Suprapubic skin (tissue), 4 donors: ENCODE measurements around the gene PTPRN2. TPM values are rescaled to one million over a fixed set of nuclear protein-coding genes. Genes with fewer than 3 reads are reported as not detected.

Experiments used
- DNase-seq, 2 donors: peaks; one replicate each; pipeline ENCODE4 v3.0.0-alpha.2; 2019; ENCODE audit warnings: low spot score in 2 of 2
- H3K27ac ChIP-seq: fragments of 200-600 bp; sonication (generic); one replicate; pipeline ENCODE4 v1.5.1; 2019
- H3K27me3 ChIP-seq: fragments of 200-600 bp; sonication (generic); one replicate; pipeline ENCODE4 v1.5.1; 2019
- H3K36me3 ChIP-seq: fragments of 200-600 bp; sonication (generic); one replicate; pipeline ENCODE4 v1.5.1; 2019
- H3K4me1 ChIP-seq: fragments of 200-600 bp; sonication (generic); one replicate; pipeline ENCODE4 v1.5.1; 2019
- H3K4me3 ChIP-seq: fragments of 200-600 bp; sonication (generic); one replicate; pipeline ENCODE4 v1.5.1; 2019; ENCODE audit warnings: mild to moderate bottlenecking
- H3K9me3 ChIP-seq: fragments of 200-600 bp; sonication (generic); one replicate; pipeline ENCODE4 v1.5.1; 2019
- CTCF ChIP-seq, 2 donors: fragments of 200-600 bp in 1 of 2; fragments of 450-650 bp in 1 of 2; sonication (generic) in 1 of 2; IDR thresholded peaks; one replicate each; pipeline ENCODE4 v1.5.1; 2016 to 2019; ENCODE audit warnings: antibody characterized with exemption in 2 of 2, mild to moderate bottlenecking in 1 of 2, moderate library complexity in 1 of 2
- EP300 ChIP-seq: sonication (generic); formaldehyde crosslinking; IDR thresholded peaks from one replicate; pipeline ENCODE4 v1.6.1; 2017; ENCODE audit warnings: antibody characterized with exemption
- POLR2A ChIP-seq, 2 donors: fragments of 450-650 bp; IDR thresholded peaks; one replicate each; pipeline ENCODE4 v1.6.1; 2017; ENCODE audit warnings: antibody characterized with exemption in 2 of 2, mild to moderate bottlenecking in 2 of 2, moderate library complexity in 2 of 2
- POLR2AphosphoS5 ChIP-seq, 3 donors: sonication (generic); formaldehyde crosslinking; IDR thresholded peaks; one replicate each; pipeline ENCODE4 v1.6.1; 2017; ENCODE audit warnings: antibody characterized with exemption in 3 of 3
- WGBS: methylation state at CpG from one replicate; pipeline ENCODE4 v1.1.5; 2018; 5-methylcytosine and 5-hydroxymethylcytosine counted together
- total RNA-seq, 4 donors: library from RNA; depleted of rRNA; stranded (reverse); fragments of >200 nt; gene quantifications; one replicate each; pipeline ENCODE4 v1.1.0, GENCODE V29; 2016

PTPRN2 gene
- total RNA-seq, 4 donors from 2014 or later: 0.23 to 1.8 (median 1.3) TPM

DNA sequence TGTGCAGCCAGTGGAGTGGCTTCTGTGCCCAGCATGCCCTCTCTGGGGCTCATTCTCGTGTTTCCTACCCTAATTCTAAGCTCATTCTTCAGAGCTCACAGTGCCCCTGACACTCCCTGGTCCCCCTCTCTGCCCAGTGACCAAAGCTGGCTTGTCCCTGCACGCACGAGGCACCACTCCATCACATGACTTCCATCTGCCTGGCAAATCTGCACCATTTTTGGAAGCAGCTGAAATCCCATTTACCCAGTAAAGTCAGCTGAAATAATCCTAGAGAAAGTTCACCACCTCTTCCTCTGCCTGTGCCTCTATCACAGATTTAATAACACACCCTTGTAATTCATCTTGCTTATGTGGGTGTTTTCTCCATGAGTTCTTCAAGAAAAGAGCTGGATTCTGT is 616.9 kb downstream of the PTPRN2 start:
- TF ChIP-seq EP300 (no peak), POLR2A (IDR thresholded peaks at IDR 0.05) (no peak), CTCF (IDR thresholded peaks at IDR 0.05) (no peak), POLR2AphosphoS5 (IDR thresholded peaks at IDR 0.05) (no peak)
- H3K27me3 ChIP-seq: peaks cover 5% of the 10 kb centered on the region
- no peak overlapping the region for H3K4me3 ChIP-seq
- peaks cover 27% of the 10 kb centered on the region for H3K9me3 ChIP-seq
- WGBS: 72% methylated on average over 3 of the region's 3 CpGs
- DNase-seq: peak in 1 of 2 donors; percentile 5
- H3K36me3 ChIP-seq: no peaks in the 10 kb centered on the region
- no peaks in the 10 kb centered on the region for H3K4me1 ChIP-seq
- H3K27ac ChIP-seq: no peak overlapping the region

DNA sequence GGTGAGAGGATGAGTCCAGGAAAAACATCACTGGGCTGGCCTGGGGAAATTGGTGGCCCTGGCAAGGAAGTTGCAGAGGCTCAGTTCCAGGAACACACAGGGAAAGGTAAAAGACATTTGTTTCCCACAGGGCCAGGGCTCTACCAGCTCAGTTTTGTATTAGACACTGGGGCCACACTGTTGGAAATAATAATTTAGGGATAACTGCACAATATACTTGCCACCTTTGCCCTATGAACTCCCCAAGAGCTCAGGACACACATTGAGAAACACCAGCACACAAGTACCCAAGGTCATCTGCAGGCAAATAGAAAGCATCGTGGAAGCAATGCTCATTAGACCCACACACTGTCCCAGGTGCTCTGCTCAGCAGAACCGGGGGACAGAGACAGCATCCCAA is 617.6 kb downstream of the PTPRN2 start:
- H3K4me1 ChIP-seq: no peaks in the 10 kb centered on the region
- H3K36me3 ChIP-seq: no peaks in the 10 kb centered on the region

DNA sequence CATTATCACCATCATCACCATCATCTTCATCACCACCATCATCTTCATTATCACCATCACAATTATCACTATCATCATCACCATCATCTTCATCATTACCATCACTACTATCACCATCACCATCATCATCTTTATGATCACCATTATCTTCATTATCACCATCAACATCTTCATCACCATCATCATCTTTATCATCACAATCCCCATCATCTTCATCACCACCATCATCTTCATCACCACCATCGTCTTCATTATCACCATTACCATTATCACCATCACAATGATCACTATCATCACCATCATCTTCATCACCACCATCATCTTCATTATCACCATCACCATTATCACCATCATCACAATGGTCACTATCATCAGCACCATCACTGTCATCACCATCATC is 621.1 kb downstream of the PTPRN2 start:
- Histone ChIP-seq H3K4me3 (no peak overlapping the region), H3K4me1 (no peaks in the 10 kb centered on the region)

More for the DNA sequence above, 617.6 kb downstream of the PTPRN2 start:
- Histone ChIP-seq H3K9me3 (peaks cover 27% of the 10 kb centered on the region), H3K4me3 (no peak overlapping the region), H3K27me3 (peaks cover 5% of the 10 kb centered on the region), H3K27ac (no peak overlapping the region)
- TF ChIP-seq POLR2AphosphoS5 (IDR thresholded peaks at IDR 0.05): no peak
- no peak for TF ChIP-seq EP300
- TF ChIP-seq POLR2A (IDR thresholded peaks at IDR 0.05): no peak
- TF ChIP-seq CTCF (IDR thresholded peaks at IDR 0.05): no peak
- 87% methylated on average over 2 of the region's 2 CpGs for WGBS
- peak in 1 of 2 donors; percentile 7 for DNase-seq

DNA sequence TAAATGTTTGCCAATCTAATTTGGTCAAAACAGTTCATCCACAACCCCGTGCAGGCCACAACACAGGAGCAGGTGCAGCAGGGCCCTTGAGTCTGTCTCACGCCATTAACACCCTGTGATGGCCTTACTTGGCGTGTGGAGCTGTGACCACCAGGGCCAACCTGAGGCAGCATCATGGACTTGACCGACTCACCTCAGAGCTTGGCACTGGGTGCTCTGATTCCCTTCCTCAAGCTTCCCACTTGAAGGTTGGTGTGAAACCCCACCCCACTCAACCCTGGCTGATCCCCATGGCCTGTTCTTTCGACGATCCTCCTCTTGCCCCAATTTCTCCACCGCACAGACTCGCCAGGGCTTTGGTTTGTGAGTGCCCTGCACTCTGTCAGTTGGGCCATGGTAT is 623.1 kb downstream of the PTPRN2 start:
- Histone ChIP-seq H3K4me1 (no peaks in the 10 kb centered on the region), H3K9me3 (peaks cover 1% of the 10 kb centered on the region), H3K27me3 (peaks cover 10% of the 10 kb centered on the region), H3K27ac (no peak overlapping the region), H3K36me3 (no peaks in the 10 kb centered on the region), H3K4me3 (no peak overlapping the region)
- WGBS: 96% methylated on average over 8 of the region's 8 CpGs
- TF ChIP-seq CTCF (IDR thresholded peaks at IDR 0.05): no peak
- TF ChIP-seq EP300: no peak
- no peak for TF ChIP-seq POLR2A (IDR thresholded peaks at IDR 0.05)
- TF ChIP-seq POLR2AphosphoS5 (IDR thresholded peaks at IDR 0.05): no peak
- DNase-seq: no peak

More for the DNA sequence above, 621.1 kb downstream of the PTPRN2 start:
- peaks cover 12% of the 10 kb centered on the region for H3K9me3 ChIP-seq
- no peak for TF ChIP-seq POLR2AphosphoS5 (IDR thresholded peaks at IDR 0.05)
- no peak for TF ChIP-seq EP300
- TF ChIP-seq POLR2A (IDR thresholded peaks at IDR 0.05): no peak
- TF ChIP-seq CTCF (IDR thresholded peaks at IDR 0.05): no peak
- H3K27ac ChIP-seq: no peak overlapping the region
- DNase-seq: no peak
- no peaks in the 10 kb centered on the region for H3K36me3 ChIP-seq
- H3K27me3 ChIP-seq: peaks cover 5% of the 10 kb centered on the region
- WGBS: 92% methylated on average over 1 of the region's 1 CpG

- 94% methylated on average over 6 of the region's 8 CpGs for WGBS
- no peak for TF ChIP-seq EP300
- TF ChIP-seq POLR2AphosphoS5 (IDR thresholded peaks at IDR 0.05): no peak
- no peak for TF ChIP-seq CTCF (IDR thresholded peaks at IDR 0.05)
- TF ChIP-seq POLR2A (IDR thresholded peaks at IDR 0.05): no peak
- Histone ChIP-seq H3K27ac (no peak overlapping the region), H3K9me3 (no peaks in the 10 kb centered on the region), H3K4me1 (no peaks in the 10 kb centered on the region), H3K36me3 (no peaks in the 10 kb centered on the region), H3K27me3 (peaks cover 10% of the 10 kb centered on the region), H3K4me3 (no peak overlapping the region)
- no peak for DNase-seq
These were observed 623.6 kb downstream of the PTPRN2 start for GRCh38 chr7:157964016-157964415.
